Measurements from ENCODE around the gene FHL3.

The FHL3 gene

DNA sequence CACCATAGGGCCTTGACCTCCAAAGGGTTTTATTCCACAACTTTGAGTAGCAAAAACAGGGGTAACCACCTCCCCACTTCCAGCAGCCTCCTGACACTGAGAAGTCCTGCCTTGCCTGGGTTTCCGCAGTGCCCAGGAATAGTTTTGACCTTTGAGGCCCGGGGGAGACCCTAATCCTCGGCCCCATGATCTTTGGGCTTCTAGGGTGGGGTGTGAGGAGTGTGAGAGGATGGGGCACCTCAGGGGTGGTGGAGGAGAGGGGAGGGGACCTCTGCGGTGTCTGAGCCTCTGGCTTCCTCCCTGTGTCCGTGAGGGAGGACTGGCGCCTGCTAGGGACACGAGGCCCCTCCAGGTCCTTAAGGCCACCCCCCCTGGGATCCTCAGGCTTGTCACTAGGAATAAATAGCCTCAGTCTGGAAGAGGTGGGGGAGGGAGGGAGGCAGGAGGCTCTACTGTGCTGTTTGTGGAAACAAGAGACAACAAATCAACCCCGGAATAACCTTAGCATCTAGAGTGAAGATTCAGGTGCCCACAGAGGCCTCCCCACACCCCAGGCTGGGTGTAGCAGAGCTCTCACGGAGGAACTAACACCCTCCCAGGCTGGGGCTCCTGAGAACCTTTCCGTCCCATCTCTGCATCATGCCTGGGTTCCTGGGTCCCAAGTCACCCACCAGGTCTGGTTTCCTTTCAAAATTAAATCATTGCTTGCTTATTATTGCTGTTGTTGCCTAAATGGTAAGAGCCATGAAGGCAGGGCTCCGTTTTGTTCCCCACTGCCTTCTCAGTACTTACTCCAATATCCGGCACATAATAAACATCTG is 904 bp upstream of the FHL3 start:
- no peak for DNase-seq (ENCODE audit: extremely low spot score)
- POLR2A ChIA-PET = interaction anchor here (0.6 kb wide), 2 partner anchors 14 to 47 kb away, joined by 4 to 5 read pairs; no protein-coding TSS in a partner anchor
- TF ChIP-seq, protein P1, sequence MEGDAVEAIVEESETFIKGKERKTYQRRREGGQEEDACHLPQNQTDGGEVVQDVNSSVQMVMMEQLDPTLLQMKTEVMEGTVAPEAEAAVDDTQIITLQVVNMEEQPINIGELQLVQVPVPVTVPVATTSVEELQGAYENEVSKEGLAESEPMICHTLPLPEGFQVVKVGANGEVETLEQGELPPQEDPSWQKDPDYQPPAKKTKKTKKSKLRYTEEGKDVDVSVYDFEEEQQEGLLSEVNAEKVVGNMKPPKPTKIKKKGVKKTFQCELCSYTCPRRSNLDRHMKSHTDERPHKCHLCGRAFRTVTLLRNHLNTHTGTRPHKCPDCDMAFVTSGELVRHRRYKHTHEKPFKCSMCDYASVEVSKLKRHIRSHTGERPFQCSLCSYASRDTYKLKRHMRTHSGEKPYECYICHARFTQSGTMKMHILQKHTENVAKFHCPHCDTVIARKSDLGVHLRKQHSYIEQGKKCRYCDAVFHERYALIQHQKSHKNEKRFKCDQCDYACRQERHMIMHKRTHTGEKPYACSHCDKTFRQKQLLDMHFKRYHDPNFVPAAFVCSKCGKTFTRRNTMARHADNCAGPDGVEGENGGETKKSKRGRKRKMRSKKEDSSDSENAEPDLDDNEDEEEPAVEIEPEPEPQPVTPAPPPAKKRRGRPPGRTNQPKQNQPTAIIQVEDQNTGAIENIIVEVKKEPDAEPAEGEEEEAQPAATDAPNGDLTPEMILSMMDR (IDR thresholded peaks at IDR 0.05; ENCODE audit: control extremely low read depth, extremely low read depth, low read depth, missing control alignments) = no peak
- CTCF ChIA-PET = no interaction called here

DNA sequence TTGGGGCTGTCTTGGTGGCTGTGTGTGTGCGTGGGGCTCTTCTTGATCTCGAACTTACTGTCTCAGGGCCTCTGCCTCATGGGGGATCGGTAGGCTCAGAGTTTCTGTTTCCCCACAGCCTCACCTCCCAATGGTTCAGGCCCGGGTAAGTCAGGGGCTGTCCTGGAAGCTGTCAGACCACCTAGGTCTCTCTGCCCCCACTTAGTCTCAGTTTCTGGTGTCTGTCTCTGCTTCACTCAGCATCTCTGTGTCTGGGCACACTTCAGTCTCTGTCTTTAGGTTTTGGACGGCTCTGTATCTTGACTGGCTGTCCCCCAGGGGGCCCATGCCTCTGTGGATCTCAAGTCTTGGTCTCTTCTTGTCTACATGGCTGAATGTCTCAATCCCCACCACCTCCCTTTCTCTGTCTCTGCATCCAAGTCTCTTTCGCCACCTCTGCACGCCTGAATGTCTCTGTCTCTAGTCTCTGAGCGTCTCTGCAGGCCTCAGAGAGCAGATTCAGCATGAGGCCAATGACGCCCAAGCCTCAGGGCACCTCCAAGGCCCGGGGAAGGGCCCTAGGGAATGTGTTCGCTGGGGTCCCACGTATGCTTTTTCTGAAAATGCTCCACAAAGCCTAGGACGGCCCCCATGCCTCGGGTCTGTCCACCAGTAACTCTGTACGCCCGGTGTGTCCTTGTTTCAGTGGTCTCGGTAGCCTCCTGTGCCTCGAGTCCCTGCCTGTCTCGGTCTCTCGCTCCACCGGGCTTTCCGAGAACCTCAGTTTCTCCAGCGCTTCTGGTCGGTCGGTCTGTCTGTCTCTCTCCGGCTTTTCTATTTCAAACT is 818 bp downstream of the FHL3 start:
- DNase-seq (ENCODE audit: extremely low spot score) = no peak
- TF ChIP-seq, protein P1 (IDR thresholded peaks at IDR 0.05; ENCODE audit: control extremely low read depth, extremely low read depth, low read depth, missing control alignments) = no peak
- ChIA-PET POLR2A (no interaction called here), CTCF (interaction anchor here (1.2 to 6.4 kb wide), 3 partner anchors 8 to 14 kb away, joined by 8 to 51 read pairs (median 15); partner anchors contain the start of genes SF3A3 and UTP11)

DNA sequence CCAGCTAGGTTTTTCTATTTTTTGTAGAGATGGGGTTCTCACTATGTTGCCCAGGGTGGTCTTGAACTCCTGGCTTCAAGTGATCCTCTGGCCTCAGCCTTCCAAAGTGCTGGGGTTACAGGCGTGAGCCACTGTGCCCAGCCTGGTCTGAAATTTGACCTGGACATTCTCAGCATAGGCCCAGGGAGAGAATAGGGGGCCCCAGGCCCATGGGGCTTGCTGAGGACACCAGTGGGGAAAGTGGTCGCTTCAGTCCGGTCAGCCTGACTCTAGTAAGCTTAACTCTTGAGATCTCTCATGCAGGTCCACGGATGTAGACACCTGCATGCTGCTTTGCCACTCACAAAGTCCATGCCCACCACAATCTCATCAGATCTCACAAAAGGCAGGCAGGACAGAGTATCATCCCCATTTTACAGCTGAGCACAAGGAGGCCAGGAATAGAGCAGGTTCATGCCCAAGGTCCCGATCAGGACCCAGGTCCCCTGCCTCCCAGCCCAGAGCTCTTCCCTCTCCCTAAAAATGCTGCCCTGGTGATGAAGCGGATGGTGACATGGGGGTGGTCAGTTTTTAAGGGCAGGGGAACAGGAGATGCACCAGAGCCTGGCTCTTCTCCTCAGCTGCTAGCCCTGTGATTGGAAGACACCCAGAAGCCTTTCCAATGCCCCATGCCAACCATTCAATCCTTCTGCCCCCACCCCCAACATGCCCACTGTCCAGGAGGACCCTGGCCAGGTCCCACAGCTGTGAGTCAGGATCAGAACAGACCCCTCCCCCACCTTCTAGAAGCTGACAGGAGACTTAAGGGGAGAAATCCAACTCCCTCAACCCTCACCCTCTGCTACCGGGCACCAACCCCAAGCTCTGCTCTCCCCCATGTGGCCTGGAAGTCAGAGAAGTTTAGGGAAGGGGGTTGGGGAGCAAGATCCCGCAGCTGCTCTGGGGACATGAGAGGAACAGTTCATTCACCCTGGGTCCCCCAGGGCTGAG is 1.8 kb downstream of the FHL3 start:
- ChIA-PET CTCF (interaction anchor here (1.2 to 6.4 kb wide), 3 partner anchors 9 to 15 kb away, joined by 8 to 51 read pairs (median 15); partner anchors contain the start of genes SF3A3 and UTP11), POLR2A (interaction anchor here (0.6 kb wide), 1 partner anchor 121 kb away, joined by 3 read pairs; no protein-coding TSS in a partner anchor)
- TF ChIP-seq, protein P1 (IDR thresholded peaks at IDR 0.05; ENCODE audit: control extremely low read depth, extremely low read depth, low read depth, missing control alignments) = no peak
- DNase-seq (ENCODE audit: extremely low spot score) = no peak

DNA sequence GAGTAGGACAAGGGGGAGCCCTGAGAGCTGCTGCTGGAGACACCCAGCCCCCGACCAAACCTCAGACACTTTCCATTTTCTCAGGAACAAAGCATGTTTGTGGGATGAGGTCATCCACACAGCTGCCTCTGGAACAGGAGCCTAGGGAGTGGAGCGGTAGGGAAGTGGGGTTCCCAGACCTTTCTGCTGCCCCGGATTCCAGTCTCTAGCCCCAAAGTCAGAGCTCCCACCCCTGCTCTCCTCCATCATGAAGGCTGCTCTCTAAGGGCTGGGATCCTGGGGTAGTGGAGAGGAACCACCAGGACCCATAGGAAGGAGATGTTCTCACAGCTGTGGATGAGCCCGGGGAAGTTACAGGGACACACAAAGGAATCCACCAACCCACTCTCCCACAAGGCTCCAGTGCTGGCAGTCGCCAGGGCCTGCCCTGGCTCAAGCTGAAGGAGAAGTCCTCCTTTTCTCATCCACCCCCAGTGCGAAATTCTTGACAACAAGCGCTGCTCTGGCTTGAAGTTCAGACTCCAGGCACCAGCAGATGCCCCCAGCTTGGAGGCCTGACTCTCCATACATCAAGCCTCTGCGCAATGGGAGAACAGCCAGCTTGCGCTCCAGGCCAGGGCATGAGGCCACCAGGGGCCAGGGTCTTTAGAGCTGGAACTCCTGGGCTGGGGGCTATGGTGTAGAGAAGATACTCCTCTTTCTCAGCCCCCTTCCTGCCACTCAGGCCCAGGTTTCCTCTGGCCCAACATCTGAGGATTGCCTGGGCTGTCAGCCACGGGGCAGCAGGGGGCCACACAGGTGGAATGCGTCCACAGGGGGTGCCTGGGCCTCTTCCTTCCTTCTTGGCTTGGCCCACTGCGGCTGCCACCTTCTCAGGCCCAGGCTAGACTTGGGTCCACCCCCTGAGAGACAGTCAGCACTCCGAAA is 4.5 kb downstream of the FHL3 start:
- POLR2A ChIA-PET = interaction anchor here (1.4 kb wide), 1 partner anchor 12 kb away, joined by 6 read pairs; the partner anchor contains the start of gene UTP11
- no peak for DNase-seq (ENCODE audit: extremely low spot score)
- CTCF ChIA-PET = interaction anchor here (0.8 to 6.4 kb wide), 3 partner anchors 10 to 18 kb away, joined by 3 to 51 read pairs (median 15); partner anchors contain the start of genes SF3A3 and UTP11
- TF ChIP-seq, protein P1 (IDR thresholded peaks at IDR 0.05; ENCODE audit: control extremely low read depth, extremely low read depth, low read depth, missing control alignments) = no peak

DNA sequence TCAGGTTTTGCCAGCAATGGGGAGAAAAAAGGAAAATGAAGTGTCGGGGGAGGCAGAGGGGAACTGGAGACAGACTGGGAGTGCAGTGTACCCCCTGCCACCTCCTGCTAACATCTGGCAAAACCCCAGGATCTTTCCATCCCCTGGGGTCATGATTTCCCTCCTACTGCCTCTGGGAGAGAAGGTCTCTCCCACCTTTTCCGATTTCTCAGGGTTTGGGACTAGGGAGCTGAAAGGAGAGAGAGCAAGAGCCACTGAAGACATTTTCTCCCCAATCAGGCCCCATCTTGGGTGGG is 5.1 kb downstream of the FHL3 start:
- ChIA-PET POLR2A (interaction anchor here (1.4 kb wide), 1 partner anchor 12 kb away, joined by 6 read pairs; the partner anchor contains the start of gene UTP11), CTCF (interaction anchor here (6.4 kb wide), 1 partner anchor 9 kb away, joined by 51 read pairs; the partner anchor contains the start of gene SF3A3)
- no peak for DNase-seq (ENCODE audit: extremely low spot score)
- TF ChIP-seq, protein P1 (IDR thresholded peaks at IDR 0.05; ENCODE audit: control extremely low read depth, extremely low read depth, low read depth, missing control alignments) = no peak

Data from GM10248 (cell line).